ENCODE results near the gene PRDM16.

- TF ChIP-seq, protein P1, sequence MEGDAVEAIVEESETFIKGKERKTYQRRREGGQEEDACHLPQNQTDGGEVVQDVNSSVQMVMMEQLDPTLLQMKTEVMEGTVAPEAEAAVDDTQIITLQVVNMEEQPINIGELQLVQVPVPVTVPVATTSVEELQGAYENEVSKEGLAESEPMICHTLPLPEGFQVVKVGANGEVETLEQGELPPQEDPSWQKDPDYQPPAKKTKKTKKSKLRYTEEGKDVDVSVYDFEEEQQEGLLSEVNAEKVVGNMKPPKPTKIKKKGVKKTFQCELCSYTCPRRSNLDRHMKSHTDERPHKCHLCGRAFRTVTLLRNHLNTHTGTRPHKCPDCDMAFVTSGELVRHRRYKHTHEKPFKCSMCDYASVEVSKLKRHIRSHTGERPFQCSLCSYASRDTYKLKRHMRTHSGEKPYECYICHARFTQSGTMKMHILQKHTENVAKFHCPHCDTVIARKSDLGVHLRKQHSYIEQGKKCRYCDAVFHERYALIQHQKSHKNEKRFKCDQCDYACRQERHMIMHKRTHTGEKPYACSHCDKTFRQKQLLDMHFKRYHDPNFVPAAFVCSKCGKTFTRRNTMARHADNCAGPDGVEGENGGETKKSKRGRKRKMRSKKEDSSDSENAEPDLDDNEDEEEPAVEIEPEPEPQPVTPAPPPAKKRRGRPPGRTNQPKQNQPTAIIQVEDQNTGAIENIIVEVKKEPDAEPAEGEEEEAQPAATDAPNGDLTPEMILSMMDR (IDR thresholded peaks at IDR 0.05): no peak
- TF ChIP-seq POLR2A (IDR thresholded peaks at IDR 0.05): no peak
Observed at GRCh38 chr1:3466366-3467075, 397.5 kb downstream of the PRDM16 start.

Measured in uterus (tissue), 2 donors.